OCI-LY3 (cell line): ENCODE measurements around the gene CAB39.

Source experiments
- H2AFZ ChIP-seq: fragments of 200-600, 300-600 bp; shearing (Covaris generic); 2 replicates; pipeline ENCODE4 v1.6.0; 2014; ENCODE audit warnings: antibody characterized with exemption, low read depth, low read length
- H3K27ac ChIP-seq: fragments of 200-600, 300-600 bp; sonication (generic); 2 replicates; pipeline ENCODE4 v1.5.1; 2014; ENCODE audit warnings: mild to moderate bottlenecking, low read length, moderate library complexity, mixed read lengths
- H3K27me3 ChIP-seq: fragments of 200-600, 300-600 bp; sonication (generic); 2 replicates; pipeline ENCODE4 v1.6.1; 2014; ENCODE audit warnings: low read depth, low read length, mixed read lengths
- H3K36me3 ChIP-seq: fragments of 200-600, 300-600 bp; sonication (generic); replicated peaks from 2 replicates; pipeline ENCODE3; 2014; ENCODE audit warnings: low read depth, low read length, mixed read lengths
- H3K4me1 ChIP-seq: fragments of 300-600, 200-600 bp; sonication (generic); 2 replicates; pipeline ENCODE4 v1.6.1; 2014; ENCODE audit warnings: low read length, mixed read lengths
- H3K4me2 ChIP-seq: fragments of 200-600, 300-600 bp; sonication (generic); 2 replicates; pipeline ENCODE4 v1.6.1; 2014; ENCODE audit warnings: low read length, mixed read lengths
- H3K4me3 ChIP-seq: fragments of 300-600, 200-600 bp; sonication (generic); 2 replicates; pipeline ENCODE4 v1.5.1; 2014; ENCODE audit warnings: antibody characterized with exemption, mild to moderate bottlenecking, low read length, moderate library complexity
- H3K79me2 ChIP-seq: fragments of 300-600, 200-600 bp; shearing (Covaris generic); 2 replicates; pipeline ENCODE4 v1.6.1; 2014; ENCODE audit warnings: mild to moderate bottlenecking, low read length, mixed read lengths
- H3K9ac ChIP-seq: fragments of 300-600, 200-600 bp; shearing (Covaris generic); 2 replicates; pipeline ENCODE4 v1.6.0; 2014; ENCODE audit warnings: mild to moderate bottlenecking, low read length, moderate library complexity
- H3K9me3 ChIP-seq: fragments of 200-600, 300-600 bp; shearing (Covaris generic); 2 replicates; pipeline ENCODE4 v1.6.1; 2014; ENCODE audit warnings: low read length, mixed read lengths; ENCODE audit not compliant: insufficient read depth
- H4K20me1 ChIP-seq: fragments of 200-600, 300-600 bp; sonication (generic); 2 replicates; pipeline ENCODE4 v1.6.1; 2016; ENCODE audit warnings: low read length, mixed read lengths; ENCODE audit not compliant: insufficient read depth
- CTCF ChIP-seq: fragments of 200-600, 300-600 bp; sonication (generic); IDR thresholded peaks from 2 replicates; pipeline ENCODE4 v1.5.1; 2014; ENCODE audit warnings: antibody characterized with exemption, low read length, low read depth
- EZH2phosphoT487 ChIP-seq: fragments of 200-600 bp; shearing (Covaris generic); IDR thresholded peaks from 2 replicates; pipeline ENCODE4 v1.6.1; 2018; ENCODE audit warnings: antibody characterized with exemption, mixed run types, low read depth

Gene CAB39

GRCh38 chr2:230788554-230789175 lies 76.0 kb downstream of the CAB39 start:
- no peaks in the 10 kb centered on the region for H3K4me1 ChIP-seq
- H3K27ac ChIP-seq, result no peak overlapping the region
- no peak overlapping the region for H2AFZ ChIP-seq
- peaks cover 78% of the 10 kb centered on the region for H3K36me3 ChIP-seq
- no peaks in the 10 kb centered on the region for H3K27me3 ChIP-seq
- peaks cover 74% of the 10 kb centered on the region for H3K79me2 ChIP-seq
- H4K20me1 ChIP-seq, result peaks cover 23% of the 10 kb centered on the region
- TF ChIP-seq EZH2phosphoT487 (no peak), CTCF (no peak)
- peaks cover 4% of the 10 kb centered on the region; the same call in 1 of the 2 replicates for H3K9me3 ChIP-seq
- no peak overlapping the region for H3K9ac ChIP-seq
- H3K4me3 ChIP-seq, result no peak overlapping the region
- no peak overlapping the region for H3K4me2 ChIP-seq

GRCh38 chr2:230790981-230791380 lies 78.3 kb downstream of the CAB39 start:
- no peak overlapping the region for H2AFZ ChIP-seq
- H3K4me1 ChIP-seq, result no peaks in the 10 kb centered on the region
- no peak overlapping the region for H3K4me2 ChIP-seq
- peaks cover 19% of the 10 kb centered on the region for H4K20me1 ChIP-seq
- H3K4me3 ChIP-seq, result no peak overlapping the region
- no peak overlapping the region for H3K27ac ChIP-seq
- peaks cover 4% of the 10 kb centered on the region; the same call in 1 of the 2 replicates for H3K9me3 ChIP-seq
- H3K27me3 ChIP-seq, result no peaks in the 10 kb centered on the region
- peaks cover 63% of the 10 kb centered on the region for H3K79me2 ChIP-seq
- no peak for TF ChIP-seq CTCF
- peaks cover 80% of the 10 kb centered on the region for H3K36me3 ChIP-seq
- no peak overlapping the region for H3K9ac ChIP-seq

- H3K79me2 ChIP-seq, result peaks cover 61% of the 10 kb centered on the region
- peaks cover 22% of the 10 kb centered on the region for H3K4me1 ChIP-seq
- H3K4me3 ChIP-seq, result no peak overlapping the region
Observed at GRCh38 chr2:230793572-230794359, 81.1 kb downstream of the CAB39 start.

More at GRCh38 chr2:230793572-230794359, 81.1 kb downstream of the CAB39 start:
- H4K20me1 ChIP-seq, result peaks cover 19% of the 10 kb centered on the region
- no peak overlapping the region for H3K4me2 ChIP-seq
- H3K27me3 ChIP-seq, result no peaks in the 10 kb centered on the region
- no peak overlapping the region for H3K27ac ChIP-seq
- TF ChIP-seq EZH2phosphoT487, result no peak
- no peak for TF ChIP-seq CTCF
- no peaks in the 10 kb centered on the region for H3K9me3 ChIP-seq
- no peak overlapping the region for H2AFZ ChIP-seq
- peaks cover 63% of the 10 kb centered on the region for H3K36me3 ChIP-seq
- no peak overlapping the region for H3K9ac ChIP-seq
